ENCODE measurements around the gene PPP2R3C.
"Not testable (repeated sequence)": the region's sequence is repeated elsewhere in the genome, so short reads cannot be mapped to it uniquely, and the experiment has no call there.

PPP2R3C gene

GRCh38 chr14:35107866-35108265, 13.9 kb downstream of the PPP2R3C start:
- TF ChIP-seq, protein P1, sequence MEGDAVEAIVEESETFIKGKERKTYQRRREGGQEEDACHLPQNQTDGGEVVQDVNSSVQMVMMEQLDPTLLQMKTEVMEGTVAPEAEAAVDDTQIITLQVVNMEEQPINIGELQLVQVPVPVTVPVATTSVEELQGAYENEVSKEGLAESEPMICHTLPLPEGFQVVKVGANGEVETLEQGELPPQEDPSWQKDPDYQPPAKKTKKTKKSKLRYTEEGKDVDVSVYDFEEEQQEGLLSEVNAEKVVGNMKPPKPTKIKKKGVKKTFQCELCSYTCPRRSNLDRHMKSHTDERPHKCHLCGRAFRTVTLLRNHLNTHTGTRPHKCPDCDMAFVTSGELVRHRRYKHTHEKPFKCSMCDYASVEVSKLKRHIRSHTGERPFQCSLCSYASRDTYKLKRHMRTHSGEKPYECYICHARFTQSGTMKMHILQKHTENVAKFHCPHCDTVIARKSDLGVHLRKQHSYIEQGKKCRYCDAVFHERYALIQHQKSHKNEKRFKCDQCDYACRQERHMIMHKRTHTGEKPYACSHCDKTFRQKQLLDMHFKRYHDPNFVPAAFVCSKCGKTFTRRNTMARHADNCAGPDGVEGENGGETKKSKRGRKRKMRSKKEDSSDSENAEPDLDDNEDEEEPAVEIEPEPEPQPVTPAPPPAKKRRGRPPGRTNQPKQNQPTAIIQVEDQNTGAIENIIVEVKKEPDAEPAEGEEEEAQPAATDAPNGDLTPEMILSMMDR (conservative IDR thresholded peaks at IDR 0.05; ENCODE audit: low read depth, low read length): no peak
- no peaks in the 10 kb centered on the region for H3K4me1 ChIP-seq (ENCODE audit: low read depth, poor library complexity, severe bottlenecking)
- no peaks in the 10 kb centered on the region for H3K79me2 ChIP-seq (ENCODE audit: insufficient read depth, low read depth)

DNA sequence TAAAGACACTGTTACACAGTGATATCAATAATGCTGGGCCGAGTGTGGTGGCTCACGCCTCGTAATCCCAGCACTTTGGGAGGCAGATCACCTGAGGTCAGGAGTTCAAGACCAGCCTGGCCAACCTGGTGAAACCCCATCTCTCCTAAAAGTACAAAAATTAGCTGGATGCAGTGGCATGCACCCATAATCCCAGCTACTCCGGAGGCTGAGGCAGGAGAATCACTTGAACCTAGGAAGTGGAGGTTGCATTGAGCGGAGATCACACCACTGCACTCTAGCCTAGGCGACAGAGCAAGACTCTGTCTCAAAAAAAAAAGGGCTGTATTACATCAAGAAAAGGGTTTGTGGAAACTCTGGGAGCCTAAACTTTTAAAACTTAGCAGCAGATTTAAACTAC, 27.1 kb downstream of the PPP2R3C start:
- not testable (repeated sequence) for H3K27ac ChIP-seq; H3K4me1 ChIP-seq (ENCODE audit: low read depth, poor library complexity, severe bottlenecking); H2AFZ ChIP-seq (ENCODE audit: low read depth); H3K9ac ChIP-seq; H3K4me3 ChIP-seq (IDR thresholded peaks at IDR 0.05; ENCODE audit: insufficient read depth, low read depth, low read length); H3K27me3 ChIP-seq (ENCODE audit: insufficient read depth, low read depth); H3K36me3 ChIP-seq (ENCODE audit: insufficient read depth); H4K20me1 ChIP-seq (ENCODE audit: insufficient read depth); H3K4me2 ChIP-seq; H3K79me2 ChIP-seq (ENCODE audit: insufficient read depth, low read depth)

More at GRCh38 chr14:35107866-35108265, 13.9 kb downstream of the PPP2R3C start:
- H3K27me3 ChIP-seq (ENCODE audit: insufficient read depth, low read depth): no peaks in the 10 kb centered on the region
- no peak overlapping the region for H3K4me2 ChIP-seq
- no peak overlapping the region for H3K27ac ChIP-seq
- H3K4me3 ChIP-seq (IDR thresholded peaks at IDR 0.05; ENCODE audit: insufficient read depth, low read depth, low read length): no peak overlapping the region
- no peak overlapping the region for H2AFZ ChIP-seq (ENCODE audit: low read depth)
- H4K20me1 ChIP-seq (ENCODE audit: insufficient read depth): no peaks in the 10 kb centered on the region
- no peak overlapping the region for H3K9ac ChIP-seq
- H3K36me3 ChIP-seq (ENCODE audit: insufficient read depth): peaks cover 5% of the 10 kb centered on the region; the same call in 1 of the 2 replicates

- Histone ChIP-seq H3K27ac (no peak overlapping the region), H3K9ac (no peak overlapping the region), H3K4me1 (ENCODE audit: low read depth, poor library complexity, severe bottlenecking) (no peaks in the 10 kb centered on the region), H2AFZ (ENCODE audit: low read depth) (no peak overlapping the region), H3K4me2 (no peak overlapping the region), H3K4me3 (IDR thresholded peaks at IDR 0.05; ENCODE audit: insufficient read depth, low read depth, low read length) (no peak overlapping the region), H3K79me2 (ENCODE audit: insufficient read depth, low read depth) (no peaks in the 10 kb centered on the region), H3K27me3 (ENCODE audit: insufficient read depth, low read depth) (no peaks in the 10 kb centered on the region), H3K36me3 (ENCODE audit: insufficient read depth) (no peaks in the 10 kb centered on the region), H4K20me1 (ENCODE audit: insufficient read depth) (no peaks in the 10 kb centered on the region)
- TF ChIP-seq, protein P1 (conservative IDR thresholded peaks at IDR 0.05; ENCODE audit: low read depth, low read length): no peak
These were observed 33.3 kb downstream of the PPP2R3C start for GRCh38 chr14:35088514-35088913.

GRCh38 chr14:35085441-35085840, 36.3 kb downstream of the PPP2R3C start:
- Histone ChIP-seq H3K4me3 (IDR thresholded peaks at IDR 0.05; ENCODE audit: insufficient read depth, low read depth, low read length) (no peak overlapping the region), H3K9ac (no peak overlapping the region), H3K79me2 (ENCODE audit: insufficient read depth, low read depth) (no peaks in the 10 kb centered on the region), H2AFZ (ENCODE audit: low read depth) (no peak overlapping the region), H3K27me3 (ENCODE audit: insufficient read depth, low read depth) (no peaks in the 10 kb centered on the region), H3K4me1 (ENCODE audit: low read depth, poor library complexity, severe bottlenecking) (no peaks in the 10 kb centered on the region), H3K27ac (no peak overlapping the region), H3K36me3 (ENCODE audit: insufficient read depth) (no peaks in the 10 kb centered on the region), H4K20me1 (ENCODE audit: insufficient read depth) (no peaks in the 10 kb centered on the region), H3K4me2 (no peak overlapping the region)
- TF ChIP-seq, protein P1 (conservative IDR thresholded peaks at IDR 0.05; ENCODE audit: low read depth, low read length): no peak

- H3K79me2 ChIP-seq (ENCODE audit: insufficient read depth, low read depth): no peaks in the 10 kb centered on the region
- no peak overlapping the region for H3K4me3 ChIP-seq (IDR thresholded peaks at IDR 0.05; ENCODE audit: insufficient read depth, low read depth, low read length)
- TF ChIP-seq, protein P1 (conservative IDR thresholded peaks at IDR 0.05; ENCODE audit: low read depth, low read length): no peak
- no peaks in the 10 kb centered on the region for H3K4me1 ChIP-seq (ENCODE audit: low read depth, poor library complexity, severe bottlenecking)
- no peak overlapping the region for H3K27ac ChIP-seq
- H2AFZ ChIP-seq (ENCODE audit: low read depth): no peak overlapping the region
- H3K27me3 ChIP-seq (ENCODE audit: insufficient read depth, low read depth): no peaks in the 10 kb centered on the region
- H3K4me2 ChIP-seq: no peak overlapping the region
- H4K20me1 ChIP-seq (ENCODE audit: insufficient read depth): no peaks in the 10 kb centered on the region
- H3K36me3 ChIP-seq (ENCODE audit: insufficient read depth): no peaks in the 10 kb centered on the region
- H3K9ac ChIP-seq: no peak overlapping the region
These were observed 38.1 kb downstream of the PPP2R3C start for GRCh38 chr14:35083530-35084150.

All from KMS-11 (cell line).